C4-2B (cell line): ENCODE results near the gene TBC1D22A.

Experiments
- ZFX ChIP-seq: fragments of 450-650 bp; IDR thresholded peaks from 2 replicates; pipeline ENCODE4 v1.6.1; 2017
- TF ChIP-seq, protein P1 (sequence below): fragments of 450-650 bp; conservative IDR thresholded peaks from 2 replicates; pipeline ENCODE4 v1.5.1; 2017; ENCODE audit warnings: mild to moderate bottlenecking

DNA sequence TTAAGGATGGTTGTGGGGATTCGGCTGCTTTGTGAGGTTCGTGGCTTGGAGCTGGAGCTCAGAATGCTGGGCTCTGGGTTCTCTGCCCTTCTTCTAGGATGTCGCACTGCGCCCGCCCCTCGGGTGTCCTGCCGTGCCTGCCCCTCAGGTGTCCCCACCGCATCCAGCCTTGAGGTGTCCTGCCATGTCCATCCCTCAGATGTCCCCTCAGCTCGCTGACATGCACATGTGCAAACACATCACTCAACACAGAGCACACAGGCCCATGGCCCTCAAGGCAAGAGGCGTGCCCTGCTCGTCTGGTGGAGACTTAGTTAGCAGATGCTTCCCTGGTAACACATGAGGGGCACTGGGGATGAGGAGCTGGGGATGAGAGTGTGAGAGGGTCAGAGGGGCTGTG, 359.3 kb downstream of the TBC1D22A start:
- TF ChIP-seq, protein P1, sequence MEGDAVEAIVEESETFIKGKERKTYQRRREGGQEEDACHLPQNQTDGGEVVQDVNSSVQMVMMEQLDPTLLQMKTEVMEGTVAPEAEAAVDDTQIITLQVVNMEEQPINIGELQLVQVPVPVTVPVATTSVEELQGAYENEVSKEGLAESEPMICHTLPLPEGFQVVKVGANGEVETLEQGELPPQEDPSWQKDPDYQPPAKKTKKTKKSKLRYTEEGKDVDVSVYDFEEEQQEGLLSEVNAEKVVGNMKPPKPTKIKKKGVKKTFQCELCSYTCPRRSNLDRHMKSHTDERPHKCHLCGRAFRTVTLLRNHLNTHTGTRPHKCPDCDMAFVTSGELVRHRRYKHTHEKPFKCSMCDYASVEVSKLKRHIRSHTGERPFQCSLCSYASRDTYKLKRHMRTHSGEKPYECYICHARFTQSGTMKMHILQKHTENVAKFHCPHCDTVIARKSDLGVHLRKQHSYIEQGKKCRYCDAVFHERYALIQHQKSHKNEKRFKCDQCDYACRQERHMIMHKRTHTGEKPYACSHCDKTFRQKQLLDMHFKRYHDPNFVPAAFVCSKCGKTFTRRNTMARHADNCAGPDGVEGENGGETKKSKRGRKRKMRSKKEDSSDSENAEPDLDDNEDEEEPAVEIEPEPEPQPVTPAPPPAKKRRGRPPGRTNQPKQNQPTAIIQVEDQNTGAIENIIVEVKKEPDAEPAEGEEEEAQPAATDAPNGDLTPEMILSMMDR: no peak
- TF ChIP-seq ZFX: no peak
